GM18909 (cell line): ENCODE results near the gene PRAMEF15.
"Not testable (repeated sequence)": the region's sequence is repeated elsewhere in the genome, so short reads cannot be mapped to it uniquely, and the experiment has no call there.

Experiments used
- ATAC-seq: cut with Tn5 transposase; IDR thresholded peaks from one replicate; pipeline ENCODE4 v1.9.1; 2021; ENCODE audit warnings: mild to moderate bottlenecking; ENCODE audit not compliant: unreplicated experiment, poor library complexity

Gene PRAMEF15

DNA sequence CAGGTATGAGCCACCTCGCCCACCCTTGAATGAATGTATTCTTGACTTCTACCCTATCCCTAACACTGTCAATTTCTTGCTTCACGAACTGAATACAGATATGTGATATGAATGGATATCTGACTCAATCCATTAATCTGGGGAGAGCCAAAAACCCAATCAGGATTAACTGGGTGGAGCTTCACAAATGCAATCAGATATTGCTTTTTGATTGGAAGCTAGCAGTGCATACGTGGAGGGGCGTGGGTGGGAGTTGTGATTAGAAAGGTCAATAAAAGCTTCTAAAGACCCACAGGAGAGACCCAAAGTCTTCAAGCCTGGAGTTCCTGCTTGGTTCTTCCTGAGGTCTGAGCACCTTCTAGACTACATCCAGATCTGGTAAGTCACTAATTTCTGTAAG is at the start of gene PRAMEF15:
PRAMEF15 (plus strand) TSS at position 301 of the 400 bp plus-strand sequence. CDS start 2,827 bp downstream, outside the sequence.
- not testable (repeated sequence) for ATAC-seq

DNA sequence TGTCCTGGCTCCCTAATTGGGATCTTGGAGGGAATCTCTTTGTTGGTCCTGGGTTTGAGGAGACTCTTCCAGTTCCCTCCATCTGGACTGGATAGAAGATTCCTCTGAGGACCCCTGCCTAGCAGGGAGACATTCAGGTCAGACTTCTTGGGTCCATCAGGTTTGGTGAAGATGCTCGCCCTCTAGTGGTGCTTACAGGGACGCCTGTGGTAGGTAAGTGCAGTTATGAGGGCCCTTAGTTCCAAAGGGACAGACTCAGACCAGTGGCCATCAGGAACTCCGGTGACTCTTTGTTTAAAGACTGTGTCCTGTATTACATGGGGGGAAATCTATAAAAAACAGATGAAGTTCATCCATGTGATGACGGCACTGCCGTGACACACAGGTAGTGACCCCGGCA is 38.4 kb upstream of the PRAMEF15 start:
- ATAC-seq = not testable (repeated sequence)

DNA sequence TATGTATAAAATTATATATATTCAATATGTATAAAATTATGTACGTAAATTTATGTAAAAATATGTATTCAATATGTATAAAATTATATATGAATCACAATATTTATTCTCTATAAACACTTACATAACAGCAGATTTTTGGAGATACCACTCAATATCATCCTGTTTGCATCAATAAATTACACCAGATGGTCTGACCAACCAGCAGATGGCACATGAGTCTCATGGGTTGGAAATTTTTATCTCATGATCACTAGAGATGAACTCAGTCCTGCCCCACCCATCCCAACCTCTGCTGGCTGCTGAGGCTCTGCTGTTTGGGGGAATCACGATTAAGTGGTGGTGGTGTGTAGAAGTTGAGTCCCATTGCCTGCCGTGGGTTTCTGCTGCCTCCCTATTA is 35.8 kb upstream of the PRAMEF15 start:
- ATAC-seq = not testable (repeated sequence)

DNA sequence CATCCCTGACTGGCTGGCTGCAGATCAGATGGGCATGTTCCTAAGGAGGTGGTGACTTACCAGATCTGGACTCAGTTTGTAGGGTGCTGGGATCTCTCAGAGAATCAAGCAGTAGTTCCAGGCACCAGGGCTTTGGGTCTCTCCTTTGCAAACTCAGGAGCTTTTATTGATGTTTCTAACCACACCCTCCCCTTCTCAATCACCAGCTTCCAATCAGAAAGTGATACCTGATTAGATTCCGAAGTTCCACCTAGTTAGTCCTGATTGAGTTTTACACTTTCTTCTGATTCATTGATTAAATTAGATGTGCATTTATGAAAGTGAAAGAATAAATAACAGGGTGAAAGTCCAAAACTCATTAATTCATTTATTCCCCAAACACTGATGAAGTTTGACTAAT is 30.3 kb upstream of the PRAMEF15 start, which contains the start of gene PRAMEF8:
PRAMEF8 (minus strand) TSS at position 101 of the 400 bp plus-strand sequence. CDS start 1,046 bp downstream, outside the sequence.
- not testable (repeated sequence) for ATAC-seq

DNA sequence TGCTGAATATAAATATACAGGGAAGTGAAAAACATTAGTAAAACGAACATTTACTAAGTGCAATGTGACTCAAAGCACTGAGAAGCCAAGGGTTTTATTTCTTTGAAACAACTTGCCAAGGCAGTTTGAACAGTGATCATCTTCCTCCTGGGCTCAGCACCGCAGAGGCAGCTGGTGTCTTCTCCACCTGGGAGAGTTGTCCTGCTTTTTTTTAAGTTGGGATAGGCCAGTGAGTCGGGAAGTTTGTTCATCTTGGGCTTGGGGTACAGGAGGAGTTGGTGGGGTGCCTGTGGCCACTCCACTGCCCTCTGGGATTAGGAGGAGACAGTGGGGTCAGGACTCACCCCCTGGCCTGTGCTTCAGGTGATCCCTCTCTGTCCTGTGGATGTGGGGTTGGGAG is 26.4 kb upstream of the PRAMEF15 start:
- not testable (repeated sequence) for ATAC-seq

DNA sequence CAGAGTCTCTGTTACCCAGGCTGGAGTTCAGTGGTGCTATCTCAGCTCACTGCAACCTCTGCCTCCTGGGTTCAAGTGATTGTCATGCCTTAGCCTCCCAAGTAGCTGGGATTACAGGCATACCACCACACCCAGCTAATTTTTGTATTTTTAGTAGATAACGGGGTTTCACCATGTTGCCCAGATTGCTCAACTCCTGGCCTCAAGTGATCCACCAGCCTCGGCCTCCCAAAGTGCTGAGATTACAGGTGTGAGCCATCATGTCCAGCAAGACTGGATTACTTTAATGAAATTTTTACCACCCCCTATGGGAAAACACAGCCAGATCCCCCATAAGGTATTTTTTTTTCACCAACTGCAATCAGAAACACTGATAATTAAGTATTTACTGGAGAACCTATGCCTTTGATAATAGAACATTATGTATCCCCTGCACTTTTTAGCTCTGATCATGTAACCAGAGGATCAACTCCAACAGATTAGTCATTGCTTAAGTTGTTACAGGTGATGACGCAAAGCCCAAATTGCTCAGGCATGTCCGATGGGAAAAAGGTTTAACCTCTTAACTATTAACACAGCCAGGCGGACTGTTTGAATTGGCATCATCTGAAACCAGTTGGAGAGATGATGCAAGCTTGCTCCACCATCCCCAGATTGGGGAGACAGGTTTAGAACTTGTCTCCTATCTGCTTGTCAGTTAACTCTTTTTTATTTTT is 18.0 kb upstream of the PRAMEF15 start:
- not testable (repeated sequence) for ATAC-seq

DNA sequence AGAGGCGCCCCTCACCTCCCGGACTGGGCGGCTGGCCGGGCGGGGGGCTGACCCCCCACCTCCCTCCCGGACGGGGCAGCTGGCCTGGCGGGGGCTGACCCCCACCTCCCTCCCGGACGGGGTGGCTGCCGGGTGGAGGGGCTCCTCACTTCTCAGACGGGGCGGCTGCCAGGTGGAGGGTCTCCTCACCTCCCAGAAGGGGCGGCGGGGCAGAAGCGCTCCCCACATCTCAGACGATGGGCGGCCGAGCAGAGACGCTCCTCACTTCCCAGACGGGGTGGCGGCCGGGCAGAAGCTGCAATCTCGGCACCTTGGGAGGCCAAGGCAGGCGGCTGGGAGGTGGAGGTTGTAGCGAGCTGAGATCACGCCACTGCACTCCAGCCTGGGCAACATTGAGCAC is 16.7 kb upstream of the PRAMEF15 start:
- ATAC-seq = not testable (repeated sequence)

DNA sequence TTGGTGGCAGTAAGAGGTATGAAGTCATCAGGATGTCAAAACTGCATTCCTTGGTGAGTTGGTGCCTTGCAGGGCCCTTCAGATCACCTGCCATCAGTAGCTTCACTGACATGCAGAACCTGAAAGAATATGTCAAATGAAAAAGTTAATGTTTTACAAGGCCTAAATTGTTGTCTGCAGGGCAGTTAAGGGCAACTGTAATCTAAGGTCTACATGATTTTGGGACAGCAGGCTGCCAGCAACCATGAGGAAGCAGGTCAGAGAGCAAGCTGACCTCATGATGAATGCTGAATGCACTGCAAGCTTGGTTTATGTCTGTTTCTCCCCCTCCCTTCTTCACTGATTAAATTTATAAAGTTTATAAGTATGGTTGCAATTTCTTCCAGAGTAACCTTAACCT is 13.2 kb upstream of the PRAMEF15 start:
- ATAC-seq = not testable (repeated sequence)

DNA sequence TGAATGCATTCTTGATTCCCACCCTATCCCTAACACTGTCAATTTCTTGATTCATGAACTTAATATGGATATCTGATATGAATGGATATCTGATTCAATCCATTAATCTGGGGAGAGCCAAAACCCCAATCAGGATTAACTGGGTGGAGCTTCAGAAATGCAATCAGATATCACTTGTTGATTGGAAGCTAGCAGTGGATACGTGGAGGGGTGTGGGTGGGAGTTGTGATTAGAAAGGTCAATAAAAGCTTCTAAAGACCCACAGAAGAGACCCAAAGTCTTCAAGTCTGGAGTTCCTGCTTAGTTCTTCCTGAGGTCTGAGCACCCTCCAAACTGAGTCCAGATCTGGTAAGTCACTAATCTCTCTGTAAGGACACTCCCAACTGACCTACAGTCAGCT is 12.1 kb upstream of the PRAMEF15 start, which contains the start of gene PRAMEF33:
PRAMEF33 (plus strand) TSS at position 301 of the 400 bp plus-strand sequence. CDS start 2,416 bp downstream, outside the sequence.
- not testable (repeated sequence) for ATAC-seq

DNA sequence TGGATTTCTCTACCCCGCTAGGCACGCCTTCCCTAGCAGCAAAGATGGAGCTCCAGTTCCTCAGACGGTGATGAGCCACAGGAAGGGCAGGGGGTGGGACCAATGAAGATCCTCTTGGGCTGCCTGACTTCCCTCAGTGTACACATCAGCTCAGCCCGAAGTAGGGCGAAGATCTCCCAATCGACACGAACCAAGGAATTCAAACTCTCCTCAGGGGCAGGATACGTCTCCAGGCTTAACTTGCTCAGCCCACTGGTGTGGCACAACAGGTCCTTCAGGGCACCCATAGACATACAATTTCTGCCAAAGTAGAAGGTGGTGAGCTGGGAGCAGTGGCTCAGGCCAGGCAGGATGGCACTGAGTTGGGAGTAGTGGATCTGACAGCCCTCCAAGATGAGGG is 27.1 kb downstream of the PRAMEF15 start:
- ATAC-seq = not testable (repeated sequence)

DNA sequence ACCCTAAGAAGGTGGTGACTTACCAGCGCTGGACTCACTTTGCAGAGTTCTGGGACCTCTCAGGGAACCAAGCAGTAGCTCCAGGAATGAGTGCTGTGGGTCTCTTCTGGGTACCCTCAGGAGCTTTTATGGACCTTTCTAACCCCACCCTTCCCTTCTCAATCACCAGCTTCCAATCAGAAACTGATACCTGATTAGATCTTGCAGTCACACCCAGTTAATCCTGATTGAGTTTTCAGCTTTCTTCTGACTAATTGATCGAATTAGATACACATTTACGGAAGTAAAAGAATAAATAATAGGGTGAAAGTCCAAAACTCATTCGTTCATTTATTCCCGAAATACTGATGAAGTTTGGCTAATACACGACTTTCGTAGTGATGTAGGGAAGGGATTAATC is 31.7 kb downstream of the PRAMEF15 start, which contains the start of gene PRAMEF14:
PRAMEF14 (minus strand) TSS at position 101 of the 400 bp plus-strand sequence. CDS start 1,820 bp downstream, outside the sequence.
- ATAC-seq = not testable (repeated sequence)

DNA sequence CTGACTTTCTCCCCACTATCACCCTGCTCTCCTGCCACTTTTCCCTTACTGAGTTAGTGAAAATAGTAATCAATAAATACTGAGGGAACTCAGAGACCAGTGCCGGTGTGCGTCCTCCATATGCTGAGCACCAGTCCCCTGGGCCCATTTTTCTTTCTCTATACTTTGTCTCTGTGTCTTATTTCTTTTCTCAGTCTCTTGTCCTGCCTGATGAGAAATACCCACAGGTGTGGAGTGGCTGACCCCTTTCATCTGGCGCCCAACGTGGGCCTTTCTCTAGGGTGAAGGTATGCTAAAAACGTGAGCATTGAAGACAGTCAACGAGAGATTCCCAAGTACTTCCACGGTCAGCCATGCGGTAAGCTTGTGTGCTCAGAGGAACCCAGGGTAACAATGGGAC is 38.1 kb downstream of the PRAMEF15 start:
- not testable (repeated sequence) for ATAC-seq

DNA sequence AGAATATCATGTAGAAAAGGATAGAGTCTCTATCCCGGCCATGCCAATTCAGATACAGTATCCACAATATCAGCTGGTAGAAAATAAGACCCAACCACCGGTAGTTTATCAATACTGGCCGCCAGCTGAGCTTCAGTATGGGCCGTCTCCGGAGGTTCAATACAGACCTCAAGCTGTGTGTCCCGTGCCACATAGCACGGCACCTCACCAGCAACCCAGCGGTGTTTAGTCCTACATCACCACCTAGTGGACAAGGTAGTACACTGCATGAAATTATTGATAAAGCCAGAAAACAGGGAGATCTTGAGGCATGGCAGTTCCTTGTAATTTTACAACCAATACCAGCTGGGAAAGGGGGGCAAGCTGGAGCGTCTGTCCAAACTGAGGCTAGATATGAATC is 39.1 kb downstream of the PRAMEF15 start:
- ATAC-seq = not testable (repeated sequence)

DNA sequence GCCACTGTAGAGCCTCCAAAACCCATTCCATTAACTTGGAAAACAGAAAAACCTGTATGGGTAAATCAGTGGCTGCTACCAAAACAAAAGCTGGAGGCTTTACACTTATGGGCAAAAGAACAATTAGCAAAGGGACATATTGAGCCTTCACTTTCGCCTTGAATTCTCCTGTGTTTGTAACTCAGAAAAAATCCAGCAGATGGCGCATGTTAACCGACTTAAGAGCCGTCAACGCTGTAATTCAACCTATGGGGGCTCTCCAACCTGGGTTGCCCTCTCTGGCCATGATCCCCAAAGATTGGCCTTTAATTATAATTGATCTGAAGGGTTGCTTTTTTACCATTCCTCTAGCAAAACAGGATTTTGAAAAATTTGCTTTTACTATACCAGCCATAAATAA is 41.4 kb downstream of the PRAMEF15 start:
- not testable (repeated sequence) for ATAC-seq

DNA sequence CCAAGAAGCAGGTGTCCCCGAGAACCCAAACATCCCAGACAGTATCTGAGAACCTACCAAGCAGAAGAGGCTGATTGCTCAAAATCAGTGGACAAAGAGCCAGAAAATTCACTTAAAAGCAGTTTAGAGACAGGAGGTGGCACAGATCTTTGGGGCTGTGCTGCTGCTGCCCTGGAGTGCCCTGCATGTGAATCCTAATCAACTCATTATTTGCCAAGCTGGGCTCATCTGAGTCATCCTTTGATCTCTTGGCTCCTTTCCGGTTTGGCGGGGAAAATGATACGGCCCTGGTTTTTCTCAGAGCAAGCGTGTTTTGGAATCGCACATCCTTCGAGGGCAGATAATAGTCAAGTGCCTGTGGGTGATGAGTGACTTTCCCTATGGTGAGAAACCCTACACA is 47.0 kb downstream of the PRAMEF15 start:
- not testable (repeated sequence) for ATAC-seq

DNA sequence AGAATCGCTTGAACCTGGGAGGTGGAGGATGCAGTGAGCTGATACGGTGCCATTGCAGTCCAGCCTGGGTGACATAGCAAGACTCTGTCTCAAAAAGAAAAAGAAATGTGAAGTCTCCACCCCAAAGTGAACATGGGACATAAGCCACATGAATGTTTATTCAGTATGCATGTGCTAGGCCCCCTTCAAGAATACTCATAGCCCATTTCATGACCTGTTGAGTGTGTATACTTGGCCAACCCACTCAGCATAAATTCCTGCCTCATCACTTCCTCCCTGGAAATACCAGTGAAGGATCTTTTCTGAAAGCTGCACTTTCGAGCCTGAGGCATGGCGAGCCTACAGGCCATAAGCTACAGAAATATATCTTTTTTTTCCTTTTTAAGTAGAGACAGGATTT is 49.5 kb downstream of the PRAMEF15 start:
- not testable (repeated sequence) for ATAC-seq

DNA sequence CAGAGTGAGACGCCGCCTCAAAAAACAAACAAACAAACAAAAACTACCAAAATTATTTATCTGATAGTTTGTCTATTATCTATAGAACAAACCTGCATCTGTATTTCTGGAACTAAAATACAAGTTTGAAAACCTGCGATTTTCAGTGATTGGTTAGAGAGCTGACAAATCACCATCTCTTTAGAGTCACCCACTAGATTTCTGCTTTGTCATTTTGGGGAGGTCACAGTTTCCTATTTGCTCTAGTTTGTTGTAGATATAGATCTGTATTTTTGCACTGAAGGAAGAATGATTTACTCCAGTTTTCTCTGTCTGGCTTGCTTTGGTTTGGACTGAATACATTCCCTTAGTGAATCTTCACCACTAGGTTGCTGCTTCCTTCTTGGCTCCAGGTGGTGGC is 51.2 kb downstream of the PRAMEF15 start:
- ATAC-seq = not testable (repeated sequence)

DNA sequence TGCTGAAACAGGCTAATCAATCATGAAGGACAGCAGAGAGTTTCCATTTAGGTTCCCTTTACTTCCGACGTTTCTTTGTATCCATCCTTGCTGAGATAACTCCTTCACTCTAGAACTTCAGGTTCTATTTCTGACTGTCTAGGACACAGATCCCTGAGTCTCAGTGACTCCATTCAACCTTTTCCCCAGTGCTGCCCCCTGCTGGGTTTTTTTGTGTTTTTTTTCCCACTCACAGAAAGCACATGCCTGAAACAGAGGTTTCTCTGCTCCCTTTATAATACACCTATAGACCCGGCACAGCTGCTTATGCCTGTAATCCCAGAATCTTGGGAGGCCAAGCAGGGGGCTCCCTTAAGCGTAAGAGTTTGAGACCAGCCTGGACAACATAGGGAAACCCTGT is 53.2 kb downstream of the PRAMEF15 start:
- not testable (repeated sequence) for ATAC-seq
